Dendritic cell treated with granulocyte-macrophage colony-stimulating factor and Interleukin-4, amounts not matched to agents 40 ng/mL and 50 ng/mL, for 4 days (primary cell): ENCODE data around the gene C2orf42.
A peak's percentile ranks its signal among the peaks of the same experiment; 100 is the strongest.
"Not testable (repeated sequence)": the region's sequence is repeated elsewhere in the genome, so short reads cannot be mapped to it uniquely, and the experiment has no call there.

Experiments used
- H3K27ac Mint-ChIP-seq: one replicate; pipeline ENCODE4 v1.8.0; 2022; ENCODE audit warnings: mild to moderate bottlenecking, mixed read lengths
- H3K27me3 Mint-ChIP-seq: one replicate; pipeline ENCODE4 v1.8.0; 2022; ENCODE audit warnings: mild to moderate bottlenecking, mixed read lengths
- H3K36me3 Mint-ChIP-seq: one replicate; pipeline ENCODE4 v1.8.0; 2022; ENCODE audit warnings: low read depth, mixed read lengths
- H3K4me1 Mint-ChIP-seq: one replicate; pipeline ENCODE4 v1.8.0; 2022; ENCODE audit warnings: low read depth, mixed read lengths
- H3K4me3 Mint-ChIP-seq: one replicate; pipeline ENCODE4 v1.8.0; 2022; ENCODE audit warnings: mild to moderate bottlenecking, moderate library complexity, mixed read lengths
- H3K9me3 Mint-ChIP-seq: one replicate; pipeline ENCODE4 v1.8.0; 2022; ENCODE audit warnings: mixed read lengths
- intact Hi-C: fragments of 100-400 bp; cut with micrococcal nuclease; formaldehyde crosslinking; loops from one replicate; pipeline ENCODE4 v1.15.0; 2022

C2orf42 gene

DNA sequence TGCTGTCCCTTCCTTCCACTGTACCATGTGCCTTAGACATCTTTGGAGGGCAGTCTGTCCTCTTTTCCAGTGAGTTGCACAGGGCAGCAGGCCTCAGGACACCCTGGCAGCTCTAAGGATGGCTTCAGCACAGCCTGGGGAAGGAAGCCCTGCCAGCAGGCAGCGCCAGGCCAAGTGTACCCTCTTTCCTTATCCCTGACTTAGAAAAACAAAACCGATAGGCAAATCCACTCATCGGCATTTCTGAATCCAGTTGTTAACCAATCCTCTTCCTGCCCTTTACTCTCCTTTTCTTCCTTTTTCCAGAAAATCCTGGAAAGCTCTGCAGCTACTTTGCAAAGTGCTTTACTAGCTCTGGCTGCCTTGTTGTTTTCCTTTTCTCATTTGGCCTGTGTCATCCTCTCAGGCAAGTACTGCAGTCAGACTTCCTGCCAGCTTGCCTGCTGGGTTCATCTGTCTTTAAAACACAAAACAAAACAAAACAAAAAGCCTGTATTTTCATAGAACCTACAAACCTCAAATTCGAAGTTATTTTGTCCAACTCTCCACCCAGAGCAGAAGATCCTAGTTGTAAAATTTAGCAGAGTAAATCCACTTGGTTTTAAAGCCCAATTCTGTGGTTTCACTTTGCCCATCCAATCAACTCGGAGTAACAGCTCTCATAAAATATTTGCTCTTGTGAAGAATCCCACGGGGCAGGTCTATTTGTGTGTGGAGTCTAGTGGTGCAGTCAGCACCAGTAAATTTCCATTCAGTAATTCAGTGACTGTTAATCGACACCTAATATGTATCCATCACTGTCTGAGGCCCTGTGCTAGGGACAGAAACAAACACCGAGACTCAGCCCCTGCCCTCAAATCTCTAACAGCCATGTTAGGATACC lies 58.3 kb downstream of the C2orf42 start:
- H3K4me3 Mint-ChIP-seq, result peak overlapping the region; percentile 57
- no peaks in the 10 kb centered on the region for H3K27me3 Mint-ChIP-seq
- peak overlapping the region; percentile 97 for H3K27ac Mint-ChIP-seq
- no peaks in the 10 kb centered on the region for H3K36me3 Mint-ChIP-seq
- no peaks in the 10 kb centered on the region for H3K9me3 Mint-ChIP-seq
- peaks cover 75% of the 10 kb centered on the region for H3K4me1 Mint-ChIP-seq
- intact Hi-C loops, result loop anchor here (1.0 kb wide), 1 partner anchor 10 kb away; no protein-coding TSS in a partner anchor

DNA sequence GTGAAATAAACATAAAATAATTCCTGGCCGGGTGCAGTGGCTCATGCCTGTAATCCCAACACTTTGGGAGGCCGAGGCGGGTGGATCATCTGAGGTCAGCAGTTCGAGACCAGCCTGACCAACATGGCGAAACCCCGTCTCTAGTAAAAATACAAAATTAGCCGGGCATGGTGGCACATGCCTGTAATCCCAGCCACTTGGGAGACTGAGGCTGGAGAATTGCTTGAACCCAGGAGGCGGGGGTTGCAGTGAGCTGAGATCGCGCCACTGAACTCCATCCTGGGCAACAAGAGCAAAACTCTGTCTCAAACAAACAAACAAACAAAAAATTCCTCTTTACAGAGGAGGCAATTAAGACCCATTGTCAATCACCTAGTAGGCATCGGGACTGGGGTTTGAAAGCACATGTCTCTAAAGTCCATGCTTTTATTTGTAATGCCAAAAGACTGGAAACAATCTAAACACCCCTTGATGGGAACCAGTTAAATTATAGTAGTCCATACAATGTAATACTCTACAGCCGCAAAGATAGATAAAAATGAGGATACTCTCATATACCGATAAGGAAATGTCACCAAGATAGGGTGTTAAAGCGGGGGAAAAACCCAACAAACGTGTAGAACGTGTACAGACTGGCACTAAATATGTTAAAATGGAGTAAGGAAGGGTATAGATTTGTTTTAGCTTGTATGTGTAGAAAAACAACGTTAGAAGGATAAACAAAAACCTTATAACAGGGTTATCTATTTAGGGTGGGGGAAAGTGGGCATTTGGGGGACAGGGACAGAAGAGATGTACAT lies 59.3 kb downstream of the C2orf42 start:
- H3K4me1 Mint-ChIP-seq, result peaks cover 75% of the 10 kb centered on the region
- peak overlapping the region; percentile 97 for H3K27ac Mint-ChIP-seq
- H3K36me3 Mint-ChIP-seq, H3K4me3 Mint-ChIP-seq, H3K27me3 Mint-ChIP-seq, H3K9me3 Mint-ChIP-seq: not testable (repeated sequence)
- intact Hi-C loops, result loop anchor here (1.0 kb wide), 1 partner anchor 11 kb away; no protein-coding TSS in a partner anchor

GRCh38 chr2:70128005-70128404 lies 62.8 kb downstream of the C2orf42 start:
- H3K36me3 Mint-ChIP-seq, result no peaks in the 10 kb centered on the region
- no peak overlapping the region for H3K4me3 Mint-ChIP-seq
- peaks cover 86% of the 10 kb centered on the region for H3K4me1 Mint-ChIP-seq
- H3K27me3 Mint-ChIP-seq, result no peaks in the 10 kb centered on the region
- H3K27ac Mint-ChIP-seq, result peak overlapping the region; percentile 65
- intact Hi-C loops, result no loop called here
- no peaks in the 10 kb centered on the region for H3K9me3 Mint-ChIP-seq

DNA sequence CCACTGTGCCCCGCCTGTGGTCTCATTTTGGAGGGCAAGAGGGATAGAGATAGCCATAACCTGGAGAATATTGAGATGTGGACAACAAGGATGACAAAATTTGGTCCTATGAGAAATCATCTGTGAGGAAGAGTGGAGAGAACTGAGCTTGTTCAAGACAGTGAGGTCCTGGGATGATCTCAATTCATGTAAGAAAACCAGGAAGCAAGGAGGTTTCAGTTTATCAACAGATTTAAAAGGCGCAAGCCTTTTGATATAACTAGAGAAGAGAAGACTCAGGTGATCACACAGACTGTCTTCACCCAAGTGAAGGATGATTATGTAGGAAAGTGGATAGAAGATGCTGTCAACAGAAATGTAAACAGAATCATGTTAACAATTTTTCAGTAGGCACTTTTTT lies 64.4 kb downstream of the C2orf42 start:
- Mint-ChIP-seq H3K27ac (peak overlapping the region; percentile 100), H3K4me3 (peak overlapping the region; percentile 74), H3K36me3 (no peaks in the 10 kb centered on the region), H3K9me3 (no peaks in the 10 kb centered on the region), H3K4me1 (peaks cover 87% of the 10 kb centered on the region), H3K27me3 (no peaks in the 10 kb centered on the region)
- intact Hi-C loops, result no loop called here

DNA sequence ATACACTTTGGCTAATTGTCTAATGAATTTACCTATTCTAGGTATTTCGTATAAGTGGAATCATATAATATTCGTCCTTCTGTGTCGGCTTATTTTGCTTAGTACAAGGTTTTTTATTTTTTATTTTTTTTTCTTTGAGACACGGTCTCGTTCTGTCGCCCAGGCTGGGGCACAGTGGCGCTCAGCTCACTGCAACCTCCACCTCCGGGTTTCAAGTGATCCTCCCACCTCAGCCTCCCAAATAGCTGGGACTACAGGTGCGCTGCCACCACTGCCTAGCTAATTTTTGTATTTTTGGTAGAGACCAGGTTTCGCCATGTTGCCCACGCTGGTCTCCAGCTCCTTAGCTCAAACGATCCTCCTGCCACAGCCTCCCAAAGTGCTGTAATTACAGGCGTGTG lies 65.3 kb downstream of the C2orf42 start:
- intact Hi-C loops, result loop anchor here (2.0 kb wide), 1 partner anchor 65 kb away; the partner anchor contains the start of gene C2orf42

GRCh38 chr2:70124983-70125480 lies 65.8 kb downstream of the C2orf42 start:
- intact Hi-C loops, result loop anchor here (1.0 to 2.0 kb wide), 3 partner anchors 17 to 66 kb away; partner anchors contain the start of genes C2orf42 and PCBP1
- Mint-ChIP-seq H3K4me1 (peaks cover 85% of the 10 kb centered on the region), H3K4me3 (peak overlapping the region; percentile 74), H3K27ac (peak overlapping the region; percentile 100), H3K9me3 (no peaks in the 10 kb centered on the region), H3K36me3 (no peaks in the 10 kb centered on the region), H3K27me3 (no peaks in the 10 kb centered on the region)

More for the DNA sequence above, 65.3 kb downstream of the C2orf42 start:
- H3K36me3 Mint-ChIP-seq, result no peaks in the 10 kb centered on the region
- H3K4me3 Mint-ChIP-seq, result peak overlapping the region; percentile 74
- H3K4me1 Mint-ChIP-seq, result peaks cover 89% of the 10 kb centered on the region
- H3K27ac Mint-ChIP-seq, result peak overlapping the region; percentile 100
- H3K9me3 Mint-ChIP-seq, result no peaks in the 10 kb centered on the region
- no peaks in the 10 kb centered on the region for H3K27me3 Mint-ChIP-seq

GRCh38 chr2:70123829-70124116 lies 67.0 kb downstream of the C2orf42 start:
- H3K36me3 Mint-ChIP-seq, result no peaks in the 10 kb centered on the region
- H3K27ac Mint-ChIP-seq, result peak overlapping the region; percentile 100
- intact Hi-C loops, result loop anchor here (1.0 to 2.0 kb wide), 3 partner anchors 19 to 67 kb away; partner anchors contain the start of genes C2orf42 and PCBP1
- no peaks in the 10 kb centered on the region for H3K27me3 Mint-ChIP-seq
- peaks cover 82% of the 10 kb centered on the region for H3K4me1 Mint-ChIP-seq
- H3K4me3 Mint-ChIP-seq, result peak overlapping the region; percentile 74
- no peaks in the 10 kb centered on the region for H3K9me3 Mint-ChIP-seq

GRCh38 chr2:70123051-70123828 lies 67.6 kb downstream of the C2orf42 start:
- Mint-ChIP-seq H3K36me3 (no peaks in the 10 kb centered on the region), H3K4me1 (peaks cover 79% of the 10 kb centered on the region), H3K27me3 (no peaks in the 10 kb centered on the region), H3K27ac (peak overlapping the region; percentile 100), H3K9me3 (no peaks in the 10 kb centered on the region), H3K4me3 (peak overlapping the region; percentile 74)
- intact Hi-C loops, result no loop called here

- Mint-ChIP-seq H3K4me1 (peaks cover 73% of the 10 kb centered on the region), H3K27ac (peak overlapping the region; percentile 100), H3K4me3 (no peak overlapping the region), H3K9me3 (no peaks in the 10 kb centered on the region), H3K27me3 (no peaks in the 10 kb centered on the region), H3K36me3 (no peaks in the 10 kb centered on the region)
- intact Hi-C loops, result no loop called here
These were observed 68.3 kb downstream of the C2orf42 start for GRCh38 chr2:70122470-70122869.

- Mint-ChIP-seq H3K27ac (peak overlapping the region; percentile 100), H3K4me3 (no peak overlapping the region), H3K36me3 (no peaks in the 10 kb centered on the region), H3K27me3 (no peaks in the 10 kb centered on the region), H3K4me1 (peaks cover 67% of the 10 kb centered on the region), H3K9me3 (no peaks in the 10 kb centered on the region)
- intact Hi-C loops, result no loop called here
These were observed 69.0 kb downstream of the C2orf42 start for GRCh38 chr2:70121627-70122372.

- Mint-ChIP-seq H3K36me3 (no peaks in the 10 kb centered on the region), H3K27ac (peak overlapping the region; percentile 38), H3K4me1 (peaks cover 39% of the 10 kb centered on the region), H3K9me3 (no peaks in the 10 kb centered on the region), H3K27me3 (no peaks in the 10 kb centered on the region), H3K4me3 (no peak overlapping the region)
- intact Hi-C loops, result no loop called here
These were observed 71.9 kb downstream of the C2orf42 start for GRCh38 chr2:70118798-70119454.

DNA sequence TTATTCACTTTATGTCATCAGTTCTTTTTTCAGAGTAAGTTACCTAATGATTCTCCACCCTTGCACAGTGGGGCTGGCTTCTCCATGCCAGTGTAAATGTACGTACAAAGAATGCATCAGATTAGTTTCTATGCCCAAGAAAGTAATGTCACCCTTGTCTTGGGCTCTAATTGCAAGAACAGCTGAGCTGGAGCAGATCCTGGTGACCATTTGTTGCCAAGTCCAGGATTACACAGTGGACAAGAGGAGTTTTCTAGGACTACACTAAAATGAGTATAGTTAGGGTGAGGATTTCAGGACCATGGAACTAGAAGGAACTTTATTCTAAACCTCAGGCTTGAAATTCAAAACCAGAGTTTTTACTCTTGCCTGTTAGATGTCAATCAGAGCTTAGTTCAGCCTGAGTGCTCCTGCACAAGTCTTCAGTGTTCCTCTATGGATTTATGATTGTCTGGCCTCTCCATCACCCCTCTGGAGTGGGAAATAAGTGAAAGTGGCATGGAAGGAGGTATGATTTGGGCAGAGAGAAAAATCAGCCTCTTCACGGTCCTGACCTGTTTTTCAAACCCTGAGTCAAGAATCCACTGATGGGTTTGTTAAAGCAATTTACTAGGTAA lies 73.8 kb downstream of the C2orf42 start:
- H3K36me3 Mint-ChIP-seq, result no peaks in the 10 kb centered on the region
- H3K27me3 Mint-ChIP-seq, result no peaks in the 10 kb centered on the region
- H3K27ac Mint-ChIP-seq, result no peak overlapping the region
- H3K9me3 Mint-ChIP-seq, result no peaks in the 10 kb centered on the region
- no peak overlapping the region for H3K4me3 Mint-ChIP-seq
- intact Hi-C loops, result no loop called here
- H3K4me1 Mint-ChIP-seq, result peaks cover 30% of the 10 kb centered on the region
